K562 (cell line): ENCODE results near the gene SLC1A5. TPM values are rescaled to one million over a fixed set of nuclear protein-coding genes. Genes with fewer than 3 reads are reported as not detected.
A peak's percentile ranks its signal among the peaks of the same experiment; 100 is the strongest.

ENCODE experiments used
- CCNT2 ChIP-seq: IDR thresholded peaks from 2 replicates; pipeline ENCODE4 v1.6.1; 2011; ENCODE audit warnings: borderline replicate concordance, low read depth, mild to moderate bottlenecking, moderate library complexity, mixed read lengths, low read length; ENCODE audit not compliant: insufficient read length; ENCODE audit errors: extremely low read depth
- CLOCK ChIP-seq: fragments of 250-450 bp; sonication (Bioruptor Pico); IDR thresholded peaks from 2 replicates; pipeline ENCODE4 v1.4.0; 2020; ENCODE audit warnings: mild to moderate bottlenecking, moderate library complexity, borderline replicate concordance
- COPS2 ChIP-seq: fragments of 450-650 bp; conservative IDR thresholded peaks from 2 replicates; pipeline ENCODE4 v1.6.1; 2016; ENCODE audit warnings: mild to moderate bottlenecking, moderate library complexity
- CREBBP ChIP-seq: IDR thresholded peaks from one replicate; pipeline ENCODE4 v1.6.1; 2012; ENCODE audit warnings: low read depth, mild to moderate bottlenecking, control low read depth, inconsistent platforms, low read length
- CTCF ChIP-seq, 3 experiments: IDR thresholded peaks in 2 of 3; conservative IDR thresholded peaks in 1 of 3; 2 replicates each; pipeline ENCODE4 v1.5.1; 2011 to 2012; ENCODE audit warnings: low read length in 3 of 3, mild to moderate bottlenecking in 3 of 3, control low read depth in 2 of 3, improper control_type of control experiment in 1 of 3, inconsistent platforms in 1 of 3, low read depth in 1 of 3, mixed read lengths in 1 of 3, moderate library complexity in 1 of 3; ENCODE audit not compliant: insufficient read depth in 2 of 3
- DNMT1 ChIP-seq: fragments of 450-650 bp; IDR thresholded peaks from 2 replicates; pipeline ENCODE4 v1.6.1; 2016; ENCODE audit warnings: antibody characterized with exemption, mild to moderate bottlenecking
- EP300 ChIP-seq: IDR thresholded peaks from 2 replicates; pipeline ENCODE4 v1.6.1; 2012; ENCODE audit warnings: low read length, improper control_type of control experiment
- ERF ChIP-seq: fragments of 450-650 bp; formaldehyde crosslinking; IDR thresholded peaks from 2 replicates; pipeline ENCODE4 v1.4.0; 2020; ENCODE audit warnings: mild to moderate bottlenecking, mixed read lengths
- GTF2E2 ChIP-seq: fragments of 200-800 bp; sonication (Bioruptor generic); IDR thresholded peaks from 2 replicates; pipeline ENCODE4 v1.6.1; 2016; ENCODE audit warnings: missing genetic modification characterization, missing compliant biosample characterization
- IRF2 ChIP-seq: sonication (generic); formaldehyde crosslinking; IDR thresholded peaks from 2 replicates; pipeline ENCODE4 v1.8.1; 2022; ENCODE audit warnings: mild to moderate bottlenecking, missing genetic modification reagents
- RBM34 ChIP-seq: fragments of 200-400 bp; formaldehyde crosslinking; IDR thresholded peaks from 2 replicates; pipeline ENCODE4 v1.6.1; 2018; ENCODE audit warnings: low read length, borderline replicate concordance; ENCODE audit not compliant: insufficient read depth
- RUNX1 ChIP-seq: sonication (generic); IDR thresholded peaks from 2 replicates; pipeline ENCODE4 v1.6.1; 2016; ENCODE audit warnings: antibody characterized with exemption, low read depth
- STAT5B ChIP-seq: fragments of 250-450 bp; sonication (Bioruptor Pico); IDR thresholded peaks from 2 replicates; pipeline ENCODE4 v1.8.0; 2021; ENCODE audit warnings: mild to moderate bottlenecking, inconsistent platforms
- THAP12 ChIP-seq: fragments of 250-450 bp; sonication (Bioruptor Pico); IDR thresholded peaks from 2 replicates; pipeline ENCODE4 v1.9.0; 2021; ENCODE audit warnings: mild to moderate bottlenecking, inconsistent platforms
- ZKSCAN1 ChIP-seq: fragments of 150-350 bp; IDR thresholded peaks from 2 replicates; pipeline ENCODE4 v1.6.1; 2016; ENCODE audit warnings: low read depth, low read length
- ZNF197 ChIP-seq: fragments of 200-800 bp; sonication (Bioruptor generic); IDR thresholded peaks from 2 replicates; pipeline ENCODE4 v1.6.1; 2016; ENCODE audit warnings: low read depth, missing genetic modification characterization, missing compliant biosample characterization
- ZNF24 ChIP-seq: fragments of 450-650 bp; IDR thresholded peaks from 2 replicates; pipeline ENCODE4 v1.6.1; 2016
- ZNF57 ChIP-seq: fragments of 450-650 bp; formaldehyde crosslinking; IDR thresholded peaks from 2 replicates; pipeline ENCODE4 v1.4.0; 2020; ENCODE audit warnings: mild to moderate bottlenecking, moderate library complexity
- ZNF583 ChIP-seq: fragments of 250-450 bp; sonication (Bioruptor Pico); IDR thresholded peaks from 2 replicates; pipeline ENCODE4 v1.4.0; 2020
- polyA plus RNA-seq, 8 experiments: library from polyadenylated mRNA; depleted of rRNA in 4 of 8; stranded (reverse) in 5 of 8; unstranded in 3 of 8; fragments of >200 nt; fragmentation: Nextera tagmentation in 2 of 8; fragmentation: Illumina TruSeq in 1 of 8; extraction: Ambion mirVana in 2 of 8; extraction: Trizol in 1 of 8; gene quantifications; 2 replicates each; pipeline versions ENCODE4 v1.2.1 to v1.2.3, GENCODE V29; 2011 to 2014; ENCODE audit warnings: inconsistent platforms in 1 of 8, missing spikeins in 1 of 8
- total RNA-seq, 7 experiments: library from RNA; depleted of rRNA in 6 of 7; stranded (reverse); fragments of >200 nt in 6 of 7; fragmentation: Illumina TruSeq in 2 of 7; extraction: Trizol in 2 of 7; gene quantifications; 2 replicates each; pipeline versions ENCODE4 v1.2.1 to v1.2.3, GENCODE V29; 2011 to 2021; ENCODE audit warnings: low replicate concordance in 1 of 7
- TF ChIP-seq, protein P1 (sequence below): fragments of 250-450 bp; sonication (Bioruptor Pico); IDR thresholded peaks from 2 replicates; pipeline ENCODE4 v1.5.0; 2020; ENCODE audit warnings: mild to moderate bottlenecking, borderline replicate concordance

Gene SLC1A5
- total and polyA plus RNA-seq, 9 of the 15 experiments (the other 6 are each of a cell fraction or from before 2014, with no cell fraction given), result 31.2 to 417 (median 134) TPM

DNA sequence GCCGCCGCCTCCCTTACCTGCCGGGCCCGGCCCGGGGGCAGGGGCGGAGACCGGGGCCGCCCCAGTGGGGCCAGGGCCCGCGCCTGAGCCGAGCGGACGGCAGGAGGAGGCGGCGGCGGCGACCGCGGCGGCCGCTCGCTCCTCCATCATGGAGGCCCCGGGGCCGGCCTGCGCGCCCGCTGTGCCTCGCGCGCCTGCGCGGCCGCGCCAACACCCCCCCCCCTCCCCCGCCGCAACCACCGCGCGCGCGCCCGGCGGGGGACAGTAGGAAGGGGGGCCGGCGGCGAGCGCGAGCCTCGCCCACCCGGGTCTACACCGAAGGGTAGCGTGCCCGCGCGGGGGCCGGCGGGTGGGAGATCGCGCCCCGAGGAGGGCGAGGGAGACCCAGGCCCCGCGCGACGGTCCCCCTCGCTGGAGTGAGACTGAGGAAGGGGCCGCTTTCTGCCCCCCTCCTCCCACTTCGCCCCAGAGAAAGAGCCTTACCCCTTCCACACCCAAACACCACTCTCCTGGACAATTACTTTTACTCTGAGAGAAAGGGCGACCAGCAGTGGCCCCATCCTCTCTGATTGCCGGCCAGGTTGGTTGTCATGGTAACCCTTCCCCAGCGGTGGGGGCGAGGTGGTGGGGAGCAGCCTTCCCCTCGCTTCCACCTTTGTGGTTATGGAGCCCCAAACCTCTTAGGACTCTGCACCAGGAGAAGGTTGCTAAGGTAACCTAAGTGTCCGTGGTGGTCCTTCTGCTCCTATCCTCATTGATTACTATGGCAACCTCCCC lies 41.9 kb downstream of the SLC1A5 start, which contains the start of gene STRN4 (continued):
- TF ChIP-seq ZNF583 (CRISPR knock-in tag) (no peak), EP300 (no peak), CREBBP (no peak), RUNX1 (no peak), DNMT1 (no peak), ZNF24 (no peak), CTCF (IDR thresholded peaks at IDR 0.05 in 2 of 3, conservative IDR thresholded peaks at IDR 0.05 in 1 of 3; ENCODE audit: insufficient read depth in 2 of 3, low read depth in 1 of 3, low read length in 3 of 3) (no peak), ZNF197 (peak; percentile 71; the same call in 1 of the 2 replicates), IRF2 (CRISPR knock-in tag) (no peak), THAP12 (CRISPR knock-in tag) (no peak), COPS2 (no peak), RBM34 (no peak), ZNF57 (CRISPR knock-in tag) (no peak), GTF2E2 (tag) (no peak), ZKSCAN1 (no peak), CLOCK (no peak), CCNT2 (peak; percentile 35), ERF (CRISPR knock-in tag) (0 out of 2 replicates have a peak, but pooled peaks have one; percentile 13), STAT5B (no peak)
- TF ChIP-seq, protein P1, sequence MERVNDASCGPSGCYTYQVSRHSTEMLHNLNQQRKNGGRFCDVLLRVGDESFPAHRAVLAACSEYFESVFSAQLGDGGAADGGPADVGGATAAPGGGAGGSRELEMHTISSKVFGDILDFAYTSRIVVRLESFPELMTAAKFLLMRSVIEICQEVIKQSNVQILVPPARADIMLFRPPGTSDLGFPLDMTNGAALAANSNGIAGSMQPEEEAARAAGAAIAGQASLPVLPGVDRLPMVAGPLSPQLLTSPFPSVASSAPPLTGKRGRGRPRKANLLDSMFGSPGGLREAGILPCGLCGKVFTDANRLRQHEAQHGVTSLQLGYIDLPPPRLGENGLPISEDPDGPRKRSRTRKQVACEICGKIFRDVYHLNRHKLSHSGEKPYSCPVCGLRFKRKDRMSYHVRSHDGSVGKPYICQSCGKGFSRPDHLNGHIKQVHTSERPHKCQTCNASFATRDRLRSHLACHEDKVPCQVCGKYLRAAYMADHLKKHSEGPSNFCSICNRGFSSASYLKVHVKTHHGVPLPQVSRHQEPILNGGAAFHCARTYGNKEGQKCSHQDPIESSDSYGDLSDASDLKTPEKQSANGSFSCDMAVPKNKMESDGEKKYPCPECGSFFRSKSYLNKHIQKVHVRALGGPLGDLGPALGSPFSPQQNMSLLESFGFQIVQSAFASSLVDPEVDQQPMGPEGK (CRISPR knock-in tag), result no peak
